Measurements from ENCODE around the gene KRTAP10-10. TPM values are rescaled to one million over a fixed set of nuclear protein-coding genes. Genes with fewer than 3 reads are reported as not detected.

The KRTAP10-10 gene
- total RNA-seq, 2 experiments from 2014 or later: not detected

GRCh38 chr21:44671911-44672310 is 34.8 kb downstream of the KRTAP10-10 start:
- Mint-ChIP-seq H3K36me3 (ENCODE audit: low read depth) (peaks cover 3% of the 10 kb centered on the region), H3K9me3 (peaks cover 22% of the 10 kb centered on the region), H3K4me1 (ENCODE audit: low read depth) (peaks cover 4% of the 10 kb centered on the region), H3K27me3 (no peaks in the 10 kb centered on the region), H3K4me3 (no peak overlapping the region), H3K27ac (no peak overlapping the region)
- ChIA-PET CTCF (no interaction called here), POLR2A (no interaction called here)
- TF ChIP-seq, protein P1, sequence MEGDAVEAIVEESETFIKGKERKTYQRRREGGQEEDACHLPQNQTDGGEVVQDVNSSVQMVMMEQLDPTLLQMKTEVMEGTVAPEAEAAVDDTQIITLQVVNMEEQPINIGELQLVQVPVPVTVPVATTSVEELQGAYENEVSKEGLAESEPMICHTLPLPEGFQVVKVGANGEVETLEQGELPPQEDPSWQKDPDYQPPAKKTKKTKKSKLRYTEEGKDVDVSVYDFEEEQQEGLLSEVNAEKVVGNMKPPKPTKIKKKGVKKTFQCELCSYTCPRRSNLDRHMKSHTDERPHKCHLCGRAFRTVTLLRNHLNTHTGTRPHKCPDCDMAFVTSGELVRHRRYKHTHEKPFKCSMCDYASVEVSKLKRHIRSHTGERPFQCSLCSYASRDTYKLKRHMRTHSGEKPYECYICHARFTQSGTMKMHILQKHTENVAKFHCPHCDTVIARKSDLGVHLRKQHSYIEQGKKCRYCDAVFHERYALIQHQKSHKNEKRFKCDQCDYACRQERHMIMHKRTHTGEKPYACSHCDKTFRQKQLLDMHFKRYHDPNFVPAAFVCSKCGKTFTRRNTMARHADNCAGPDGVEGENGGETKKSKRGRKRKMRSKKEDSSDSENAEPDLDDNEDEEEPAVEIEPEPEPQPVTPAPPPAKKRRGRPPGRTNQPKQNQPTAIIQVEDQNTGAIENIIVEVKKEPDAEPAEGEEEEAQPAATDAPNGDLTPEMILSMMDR (IDR thresholded peaks at IDR 0.05): no peak
- no peak for ATAC-seq
- no peak for DNase-seq
- intact Hi-C loops (cut with micrococcal nuclease): no loop called here

GRCh38 chr21:44677881-44678280 is 40.7 kb downstream of the KRTAP10-10 start:
- Mint-ChIP-seq H3K27ac (no peak overlapping the region), H3K9me3 (peaks cover 8% of the 10 kb centered on the region), H3K4me3 (no peak overlapping the region), H3K27me3 (no peaks in the 10 kb centered on the region), H3K36me3 (ENCODE audit: low read depth) (peaks cover 1% of the 10 kb centered on the region), H3K4me1 (ENCODE audit: low read depth) (no peaks in the 10 kb centered on the region)
- TF ChIP-seq, protein P1 (IDR thresholded peaks at IDR 0.05): no peak
- no peak for ATAC-seq
- POLR2A ChIA-PET: no interaction called here
- CTCF ChIA-PET: no interaction called here
- intact Hi-C loops (cut with micrococcal nuclease): no loop called here
- no peak for DNase-seq

GRCh38 chr21:44681152-44681551 is 44.0 kb downstream of the KRTAP10-10 start:
- intact Hi-C loops (cut with micrococcal nuclease): no loop called here
- Mint-ChIP-seq H3K27me3 (no peaks in the 10 kb centered on the region), H3K9me3 (no peaks in the 10 kb centered on the region), H3K27ac (no peak overlapping the region), H3K4me3 (no peak overlapping the region), H3K4me1 (ENCODE audit: low read depth) (peaks cover 4% of the 10 kb centered on the region), H3K36me3 (ENCODE audit: low read depth) (no peaks in the 10 kb centered on the region)
- ChIA-PET POLR2A (no interaction called here), CTCF (no interaction called here)
- TF ChIP-seq, protein P1 (IDR thresholded peaks at IDR 0.05): no peak
- no peak for DNase-seq
- no peak for ATAC-seq

DNA sequence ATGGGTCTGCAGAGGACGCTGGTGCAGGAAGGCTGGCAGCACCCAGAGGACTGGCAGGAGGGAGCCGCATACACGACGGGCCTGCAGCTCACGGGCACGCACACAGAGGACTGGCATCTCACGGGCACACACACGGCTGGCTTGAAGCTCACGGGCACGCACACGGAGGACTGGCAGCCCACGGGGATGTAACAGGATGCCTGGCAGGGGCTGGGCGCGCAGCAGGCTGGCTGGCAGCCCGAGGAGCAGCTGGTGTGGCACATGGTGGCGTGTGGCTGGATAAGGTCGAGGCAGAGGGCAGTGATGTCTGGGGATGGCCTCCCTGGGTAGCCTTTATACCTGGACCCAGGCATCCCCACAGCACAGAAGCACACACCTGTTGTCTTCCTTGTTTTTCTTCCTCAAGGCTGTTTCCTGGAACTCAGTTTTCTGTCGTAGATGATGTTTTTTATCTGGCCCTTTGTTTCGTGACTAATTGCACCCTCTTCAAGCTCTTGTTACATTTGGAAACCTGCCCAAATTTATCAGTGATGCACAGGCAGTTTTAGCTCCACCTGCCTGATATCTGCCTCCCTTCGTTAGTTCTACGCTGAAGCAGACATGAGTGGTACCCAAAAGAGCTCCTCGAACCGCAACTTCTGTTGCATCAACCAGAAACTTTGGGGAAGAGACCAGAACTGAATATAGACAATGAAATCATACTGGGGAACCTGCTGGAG is 44.9 kb downstream of the KRTAP10-10 start, which contains the start of gene KRTAP12-1:
KRTAP12-1 (minus strand) TSS at position 303 of the 719 bp plus-strand sequence; CDS start at position 263, 40 bp downstream.
- CTCF ChIA-PET: interaction anchor here (1.1 kb wide), 1 partner anchor 35 kb away, joined by 3 read pairs; no protein-coding TSS in a partner anchor
- ATAC-seq (no peak), DNase-seq (no peak)
- TF ChIP-seq, protein P1 (IDR thresholded peaks at IDR 0.05): no peak
- no peaks in the 10 kb centered on the region for H3K9me3 Mint-ChIP-seq
- POLR2A ChIA-PET: no interaction called here
- no peaks in the 10 kb centered on the region for H3K36me3 Mint-ChIP-seq (ENCODE audit: low read depth)
- H3K4me3 Mint-ChIP-seq: no peak within 1 kb of the TSS
- intact Hi-C loops (cut with micrococcal nuclease): no loop called here
- H3K27ac Mint-ChIP-seq: no peak within 1 kb of the TSS
- H3K27me3 Mint-ChIP-seq: no peaks in the 10 kb centered on the region
- peaks cover 8% of the 10 kb centered on the region for H3K4me1 Mint-ChIP-seq (ENCODE audit: low read depth)

- CTCF ChIA-PET: interaction anchor here (1.1 kb wide), 1 partner anchor 36 kb away, joined by 3 read pairs; no protein-coding TSS in a partner anchor
- POLR2A ChIA-PET: no interaction called here
- Mint-ChIP-seq H3K27me3 (no peaks in the 10 kb centered on the region), H3K27ac (no peak overlapping the region), H3K36me3 (ENCODE audit: low read depth) (no peaks in the 10 kb centered on the region), H3K4me3 (no peak overlapping the region), H3K4me1 (ENCODE audit: low read depth) (peaks cover 8% of the 10 kb centered on the region), H3K9me3 (no peaks in the 10 kb centered on the region)
- no peak for DNase-seq
- ATAC-seq: no peak
- intact Hi-C loops (cut with micrococcal nuclease): no loop called here
- TF ChIP-seq, protein P1 (IDR thresholded peaks at IDR 0.05): no peak
Observed at GRCh38 chr21:44682580-44683151, 45.5 kb downstream of the KRTAP10-10 start.

Data from activated CD8-positive, alpha-beta T cell treated with anti-CD3 and anti-CD28 coated beads for 36 hours (primary cell).